GM21367 (cell line): ENCODE results near the gene ANK3.

Source experiments
- ATAC-seq: cut with Tn5 transposase; IDR thresholded peaks from one replicate; pipeline ENCODE4 v1.9.1; 2021; ENCODE audit not compliant: unreplicated experiment

The ANK3 gene

GRCh38 chr10:59997827-59998525 lies 391.7 kb downstream of the ANK3 start:
- ATAC-seq: no peak

DNA sequence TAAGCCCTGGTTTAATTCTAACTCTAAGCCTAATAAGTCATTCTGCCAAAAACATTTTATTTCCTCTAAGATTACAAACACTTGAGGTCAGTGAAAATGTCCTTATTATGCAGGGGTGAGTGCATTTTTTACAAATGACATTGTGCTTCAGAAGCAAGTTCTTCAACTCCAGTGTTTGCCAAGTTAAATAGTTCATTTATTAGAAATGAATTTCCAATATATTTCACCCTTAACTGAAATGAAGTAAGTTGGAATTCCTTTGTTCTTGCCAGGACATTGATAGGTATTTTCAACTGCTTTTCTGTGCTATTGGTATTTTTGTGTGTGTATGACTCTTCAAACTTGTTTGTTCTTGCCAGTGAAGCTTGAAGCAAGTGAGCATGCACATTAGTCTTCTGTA lies 393.8 kb downstream of the ANK3 start:
- ATAC-seq: no peak

- no peak for ATAC-seq
These were observed 395.7 kb downstream of the ANK3 start for GRCh38 chr10:59993931-59994330.

DNA sequence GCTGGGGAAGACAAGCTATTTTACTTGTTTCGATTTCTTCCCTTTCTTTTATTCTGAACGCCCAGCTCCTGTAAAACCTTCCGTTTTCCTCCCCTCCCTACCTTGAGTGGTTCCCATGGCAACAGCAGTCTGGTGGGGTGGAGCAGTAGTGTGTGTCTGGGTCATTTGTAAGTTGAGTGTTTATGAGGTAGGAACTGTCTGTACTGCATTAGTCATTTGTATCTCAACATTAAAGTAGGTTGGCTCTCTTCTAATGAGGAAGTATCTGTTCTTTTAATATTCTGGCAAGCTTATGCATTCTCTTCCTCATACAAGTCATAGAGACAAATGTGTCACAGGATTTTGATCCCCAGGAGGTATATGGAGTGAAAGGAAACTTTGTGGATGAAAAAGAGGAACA lies 398.0 kb downstream of the ANK3 start:
- no peak for ATAC-seq

GRCh38 chr10:59991117-59991516 lies 398.6 kb downstream of the ANK3 start:
- ATAC-seq: no peak

- ATAC-seq: no peak
These were observed 404.0 kb downstream of the ANK3 start for GRCh38 chr10:59985639-59986038.

DNA sequence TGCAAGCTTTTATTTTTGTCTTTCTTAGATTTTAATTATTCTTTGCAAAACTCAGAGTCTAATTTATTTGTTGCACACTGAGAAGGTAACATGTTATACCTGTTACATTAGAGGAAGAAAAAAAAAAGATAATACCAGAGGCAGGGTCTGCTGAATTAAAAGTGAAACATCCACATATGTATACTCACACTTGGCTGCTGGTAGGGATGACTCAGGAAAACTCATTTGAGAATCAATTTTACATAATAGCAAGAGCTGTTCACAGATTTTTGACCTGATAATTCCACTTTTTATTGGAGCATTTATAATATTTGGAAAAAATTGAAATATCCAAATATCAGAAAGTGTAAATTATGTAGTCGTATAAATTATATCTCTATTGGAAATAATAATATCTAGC lies 405.3 kb downstream of the ANK3 start:
- ATAC-seq: no peak

- ATAC-seq: no peak
These were observed 409.3 kb downstream of the ANK3 start for GRCh38 chr10:59980356-59980755.

- ATAC-seq: no peak
These were observed 412.2 kb downstream of the ANK3 start for GRCh38 chr10:59977486-59977885.

DNA sequence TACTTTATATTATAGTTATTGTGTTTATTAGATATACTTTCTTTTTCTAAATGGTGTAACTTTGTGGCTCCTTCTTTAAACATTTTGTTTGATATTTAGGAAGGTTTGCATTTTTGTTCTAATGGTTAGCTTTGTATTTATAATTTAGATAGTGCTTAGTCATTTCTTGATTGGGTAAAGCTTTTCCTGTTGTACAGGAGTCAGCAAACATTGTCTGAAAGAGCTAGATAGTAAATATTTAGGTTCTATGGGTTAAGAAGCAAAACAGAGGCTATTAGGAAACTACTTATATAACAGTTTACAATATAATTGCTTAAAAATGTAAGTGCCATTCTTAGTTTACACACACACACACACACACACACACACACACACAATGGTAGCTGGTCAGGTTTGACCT lies 412.8 kb downstream of the ANK3 start:
- no peak for ATAC-seq
